CD14-positive monocyte (primary cell): ENCODE data around the gene PSTPIP2. TPM values are rescaled to one million over a fixed set of nuclear protein-coding genes. Genes with fewer than 3 reads are reported as not detected.
"Not testable (repeated sequence)": the region's sequence is repeated elsewhere in the genome, so short reads cannot be mapped to it uniquely, and the experiment has no call there.

ENCODE experiments used
- DNase-seq, 3 donors: peaks; one replicate each; pipeline ENCODE4 v3.0.0-alpha.2; 2011 to 2022
- H2AFZ ChIP-seq: 2 replicates; pipeline ENCODE4 v1.6.0; 2012; ENCODE audit warnings: mild to moderate bottlenecking, low read depth, low read length, inconsistent platforms; ENCODE audit not compliant: insufficient read depth, poor library complexity, severe bottlenecking
- H3K27ac ChIP-seq, 2 donors: 1 replicate in 1 of 2; 2 replicates in 1 of 2; pipeline ENCODE4 v1.5.1; 2012 to 2013; ENCODE audit warnings: low read length in 2 of 2, control low read depth in 1 of 2, inconsistent platforms in 1 of 2, low read depth in 1 of 2, mild to moderate bottlenecking in 1 of 2
- H3K27me3 ChIP-seq, 2 donors: one replicate each; pipeline versions ENCODE4 v1.6.0 to v1.6.1; 2011 to 2013; ENCODE audit warnings: low read length in 2 of 2; ENCODE audit not compliant: control insufficient read depth in 2 of 2, insufficient read depth in 2 of 2
- H3K36me3 ChIP-seq, 2 donors: replicated peaks in 1 of 2; 1 replicate in 1 of 2; 2 replicates in 1 of 2; pipeline versions ENCODE4 v1.5.1 to v1.6.1; 2012 to 2013; ENCODE audit warnings: low read length in 2 of 2, control low read depth in 1 of 2, inconsistent platforms in 1 of 2, mild to moderate bottlenecking in 1 of 2; ENCODE audit not compliant: insufficient read depth in 2 of 2, control insufficient read depth in 1 of 2
- H3K4me1 ChIP-seq, 2 donors: 1 replicate in 1 of 2; 2 replicates in 1 of 2; pipeline versions ENCODE4 v1.5.1 to v1.6.1; 2012 to 2013; ENCODE audit warnings: low read length in 2 of 2, control low read depth in 1 of 2, inconsistent platforms in 1 of 2, mild to moderate bottlenecking in 1 of 2, moderate library complexity in 1 of 2; ENCODE audit not compliant: insufficient read depth in 2 of 2, control insufficient read depth in 1 of 2
- H3K4me2 ChIP-seq: replicated peaks from 2 replicates; pipeline ENCODE3; 2012; ENCODE audit warnings: low read length, moderate library complexity, mild to moderate bottlenecking; ENCODE audit not compliant: poor library complexity, severe bottlenecking; ENCODE audit errors: extremely low read depth
- H3K4me3 ChIP-seq, 3 experiments: fragments of 200-600 bp in 1 of 3; sonication (generic) in 1 of 3; replicated peaks in 1 of 3; 1 replicate in 2 of 3; 2 replicates in 1 of 3; pipeline ENCODE4 v1.5.1; 2011 to 2013; ENCODE audit warnings: low read length in 3 of 3, mild to moderate bottlenecking in 3 of 3, control low read depth in 2 of 3, low read depth in 2 of 3, inconsistent platforms in 1 of 3, moderate library complexity in 1 of 3
- H3K79me2 ChIP-seq: 2 replicates; pipeline ENCODE4 v1.6.0; 2012; ENCODE audit warnings: mild to moderate bottlenecking, control low read depth, inconsistent platforms, low read length, moderate library complexity; ENCODE audit not compliant: insufficient read depth
- H3K9ac ChIP-seq: 2 replicates; pipeline ENCODE4 v1.6.0; 2017; ENCODE audit warnings: low read length, mild to moderate bottlenecking; ENCODE audit not compliant: insufficient read depth, poor library complexity, severe bottlenecking
- H3K9me3 ChIP-seq, 2 donors: replicated peaks in 1 of 2; 1 replicate in 1 of 2; 2 replicates in 1 of 2; pipeline versions ENCODE4 v1.5.1 to v1.6.1; 2012 to 2013; ENCODE audit warnings: low read length in 2 of 2, control low read depth in 1 of 2; ENCODE audit not compliant: control insufficient read depth in 1 of 2, insufficient read depth in 1 of 2
- H4K20me1 ChIP-seq: 2 replicates; pipeline ENCODE4 v1.6.0; 2012; ENCODE audit warnings: mild to moderate bottlenecking, low read length, control low read depth, moderate library complexity; ENCODE audit not compliant: insufficient read depth
- H3K27ac Mint-ChIP-seq, 7 donors: one replicate each; pipeline ENCODE4 v1.8.0; 2020; ENCODE audit warnings: mild to moderate bottlenecking in 7 of 7, mixed read lengths in 7 of 7, moderate library complexity in 6 of 7, inconsistent platforms in 2 of 7
- H3K27me3 Mint-ChIP-seq, 3 donors: one replicate each; pipeline ENCODE4 v1.8.0; 2021 to 2022; ENCODE audit warnings: low read depth in 3 of 3, mild to moderate bottlenecking in 3 of 3, mixed read lengths in 3 of 3, moderate library complexity in 3 of 3, inconsistent platforms in 1 of 3
- H3K36me3 Mint-ChIP-seq, 2 donors: one replicate each; pipeline ENCODE4 v1.8.0; 2020; ENCODE audit warnings: mixed read lengths in 2 of 2, inconsistent platforms in 1 of 2, mild to moderate bottlenecking in 1 of 2
- H3K4me1 Mint-ChIP-seq: one replicate; pipeline ENCODE4 v1.8.0; 2020; ENCODE audit warnings: mild to moderate bottlenecking, mixed read lengths
- H3K4me3 Mint-ChIP-seq, 2 donors: one replicate each; pipeline ENCODE4 v1.8.0; 2020; ENCODE audit warnings: mild to moderate bottlenecking in 2 of 2, mixed read lengths in 2 of 2, moderate library complexity in 1 of 2
- H3K9me3 Mint-ChIP-seq, 7 donors: one replicate each; pipeline ENCODE4 v1.8.0; 2020 to 2022; ENCODE audit warnings: mixed read lengths in 7 of 7, mild to moderate bottlenecking in 6 of 7, moderate library complexity in 6 of 7, inconsistent platforms in 2 of 7
- CTCF ChIP-seq: fragments of 200-600 bp; IDR thresholded peaks from one replicate; pipeline ENCODE4 v1.8.0; 2022; ENCODE audit warnings: antibody characterized with exemption, mild to moderate bottlenecking
- WGBS: methylation state at CpG from one replicate; pipeline ENCODE4 v1.1.5; 2013; ENCODE audit warnings: missing lambda C conversion rate; ENCODE audit not compliant: insufficient coverage; 5-methylcytosine and 5-hydroxymethylcytosine counted together
- intact Hi-C, 2 donors: fragments of 100-400 bp; cut with micrococcal nuclease; formaldehyde crosslinking; loops; one replicate each; pipeline versions ENCODE4 v1.15.0 to v1.15.1; 2023
- polyA plus RNA-seq, 3 donors: library from polyadenylated mRNA; depleted of rRNA in 1 of 3; unstranded in 2 of 3; stranded (reverse) in 1 of 3; fragments of 300-500 nt in 2 of 3; fragments of >200 nt in 1 of 3; fragmentation: Illumina TruSeq in 2 of 3; gene quantifications; 1 replicate in 2 of 3; 2 replicates in 1 of 3; pipeline ENCODE4 v1.2.3, GENCODE V29; 2012 to 2021

The PSTPIP2 gene
- polyA plus RNA-seq, 3 donors: 35.0 to 64.1 (median 42.3) TPM

- Mint-ChIP-seq H3K27ac (peak overlapping the region in 1 of 7 donors; percentile 57), H3K9me3 (peaks cover 0 to 2% (median 0%) of the 10 kb centered on the region in 7 donors), H3K4me1 (peaks cover 20% of the 10 kb centered on the region), H3K4me3 (no peak overlapping the region), H3K27me3 (no peaks in the 10 kb centered on the region), H3K36me3 (peaks cover 32 to 49% of the 10 kb centered on the region in 2 donors)
- Histone ChIP-seq H3K4me2 (no peak overlapping the region), H3K27me3 (no peaks in the 10 kb centered on the region), H3K36me3 (peaks cover 38 to 44% of the 10 kb centered on the region in 2 donors), H3K9ac (no peak overlapping the region), H3K4me1 (peaks cover 18 to 24% of the 10 kb centered on the region in 2 donors), H3K4me3 (no peak overlapping the region), H3K9me3 (no peaks in the 10 kb centered on the region), H3K79me2 (peaks cover 82% of the 10 kb centered on the region), H4K20me1 (peaks cover 48% of the 10 kb centered on the region), H3K27ac (no peak overlapping the region), H2AFZ (no peak overlapping the region)
- DNase-seq: no peak
- intact Hi-C loops: no loop called here
- 93% methylated on average over 8 of the region's 10 CpGs for WGBS
- no peak for TF ChIP-seq CTCF
Measured at GRCh38 chr18:46095532-46095931, 23.5 kb upstream of the PSTPIP2 start.

- H3K79me2 ChIP-seq: peaks cover 45% of the 10 kb centered on the region
- peaks cover 86% of the 10 kb centered on the region for H4K20me1 ChIP-seq
- 97% methylated on average over 3 of the region's 8 CpGs for WGBS
- not testable (repeated sequence) for H3K4me3 ChIP-seq, DNase-seq, H3K9me3 Mint-ChIP-seq, H3K4me2 ChIP-seq, H3K27me3 Mint-ChIP-seq, H2AFZ ChIP-seq, H3K4me3 Mint-ChIP-seq, H3K9me3 ChIP-seq, H3K27me3 ChIP-seq, H3K27ac Mint-ChIP-seq, H3K9ac ChIP-seq, H3K4me1 Mint-ChIP-seq, H3K4me1 ChIP-seq
- H3K36me3 Mint-ChIP-seq: peaks cover 90 to 99% of the 10 kb centered on the region in 2 donors
- H3K36me3 ChIP-seq: peaks cover 94 to 97% of the 10 kb centered on the region in 2 donors
- intact Hi-C loops: loop anchor here in 1 of 2 donors (10.0 kb wide), 1 partner anchor 174 kb away; no protein-coding TSS in a partner anchor
- H3K27ac ChIP-seq: peak overlapping the region in 1 of 2 donors; percentile 31
Measured at GRCh38 chr18:46088501-46088900, 16.4 kb upstream of the PSTPIP2 start.
